ENCODE results near the gene ATP9A.

GRCh38 chr20:51609251-51609650, 158.9 kb downstream of the ATP9A start:
- TF ChIP-seq CTCF (conservative IDR thresholded peaks at IDR 0.05 in 1 of 2, IDR thresholded peaks at IDR 0.05 in 1 of 2; ENCODE audit: extremely low read depth in 1 of 2, insufficient read depth in 1 of 2, low read depth in 1 of 2, low read length in 2 of 2) (no peak), EZH2 (IDR thresholded peaks at IDR 0.05; ENCODE audit: borderline replicate concordance, low read length) (no peak)

Measured in mammary epithelial cell (primary cell).